ENCODE measurements around the gene POMGNT2.
A peak's percentile ranks its signal among the peaks of the same experiment; 100 is the strongest.

POMGNT2 gene

GRCh38 chr3:43043071-43043766 is 62.7 kb downstream of the POMGNT2 start:
- no peak for DNase-seq

GRCh38 chr3:43041517-43041916 is 64.4 kb downstream of the POMGNT2 start:
- no peak for DNase-seq

- no peak for DNase-seq
Measured at GRCh38 chr3:43038010-43038409, 67.9 kb downstream of the POMGNT2 start.

DNA sequence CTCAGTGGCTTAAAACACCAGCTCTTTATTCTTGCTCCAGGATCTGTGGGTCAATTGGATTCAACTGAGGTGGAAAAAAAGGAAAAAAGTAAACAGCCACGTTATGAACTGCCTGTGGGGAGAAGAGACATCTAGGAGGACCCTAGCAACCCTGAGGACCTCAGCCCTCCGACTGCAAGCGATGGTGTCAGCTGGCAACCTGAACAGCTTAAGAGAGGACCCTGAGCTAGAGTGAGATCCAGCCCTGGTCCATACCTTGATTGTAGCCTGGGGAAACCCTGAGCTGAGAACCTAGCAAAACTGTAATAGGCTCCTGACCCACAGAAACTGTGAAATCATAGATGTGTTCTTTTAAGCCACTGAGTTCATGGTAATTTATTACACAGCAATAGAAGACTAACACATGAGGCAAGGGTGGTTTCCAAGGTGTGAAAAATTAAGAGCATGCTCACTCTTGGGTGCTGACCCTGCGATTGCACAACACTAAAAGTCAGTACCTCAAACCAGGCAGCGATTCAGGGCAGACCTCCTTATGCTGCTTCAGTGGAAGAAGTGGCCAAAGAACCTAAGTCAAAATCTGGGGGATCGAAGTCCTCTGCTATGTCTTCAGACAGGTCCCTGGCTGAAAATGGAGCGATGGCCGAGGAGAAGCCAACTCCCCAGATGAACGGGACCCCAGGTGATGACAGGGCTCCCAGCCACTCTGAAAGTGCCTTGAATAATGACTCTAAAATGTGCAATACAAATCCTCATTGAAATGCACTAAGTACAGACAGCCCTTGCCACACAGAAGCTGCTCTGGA is 69.1 kb downstream of the POMGNT2 start:
- peak; percentile 35 for DNase-seq

GRCh38 chr3:43035801-43036365 is 70.0 kb downstream of the POMGNT2 start:
- DNase-seq, result no peak

DNA sequence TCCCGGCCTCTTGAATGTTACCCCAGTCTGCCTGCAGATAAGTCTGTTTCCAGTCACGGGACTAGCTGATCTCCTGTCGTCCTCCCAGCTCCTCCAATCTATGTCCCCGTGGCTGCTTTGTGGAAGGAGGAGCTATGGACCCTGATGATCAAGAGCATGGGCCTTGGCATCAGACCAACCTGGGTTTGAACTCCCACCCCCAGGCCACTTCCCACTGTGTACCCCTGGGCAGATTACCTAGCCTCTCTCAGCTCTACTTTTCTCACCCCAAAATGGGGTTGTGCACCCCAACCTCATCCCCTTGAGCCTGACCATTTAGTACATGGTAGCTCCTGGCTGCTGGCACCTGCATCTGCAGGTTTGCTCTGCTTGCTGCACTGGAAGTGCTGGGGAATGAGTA is 71.0 kb downstream of the POMGNT2 start:
- DNase-seq, result no peak

GRCh38 chr3:43034200-43034599 is 71.7 kb downstream of the POMGNT2 start:
- no peak for DNase-seq

DNA sequence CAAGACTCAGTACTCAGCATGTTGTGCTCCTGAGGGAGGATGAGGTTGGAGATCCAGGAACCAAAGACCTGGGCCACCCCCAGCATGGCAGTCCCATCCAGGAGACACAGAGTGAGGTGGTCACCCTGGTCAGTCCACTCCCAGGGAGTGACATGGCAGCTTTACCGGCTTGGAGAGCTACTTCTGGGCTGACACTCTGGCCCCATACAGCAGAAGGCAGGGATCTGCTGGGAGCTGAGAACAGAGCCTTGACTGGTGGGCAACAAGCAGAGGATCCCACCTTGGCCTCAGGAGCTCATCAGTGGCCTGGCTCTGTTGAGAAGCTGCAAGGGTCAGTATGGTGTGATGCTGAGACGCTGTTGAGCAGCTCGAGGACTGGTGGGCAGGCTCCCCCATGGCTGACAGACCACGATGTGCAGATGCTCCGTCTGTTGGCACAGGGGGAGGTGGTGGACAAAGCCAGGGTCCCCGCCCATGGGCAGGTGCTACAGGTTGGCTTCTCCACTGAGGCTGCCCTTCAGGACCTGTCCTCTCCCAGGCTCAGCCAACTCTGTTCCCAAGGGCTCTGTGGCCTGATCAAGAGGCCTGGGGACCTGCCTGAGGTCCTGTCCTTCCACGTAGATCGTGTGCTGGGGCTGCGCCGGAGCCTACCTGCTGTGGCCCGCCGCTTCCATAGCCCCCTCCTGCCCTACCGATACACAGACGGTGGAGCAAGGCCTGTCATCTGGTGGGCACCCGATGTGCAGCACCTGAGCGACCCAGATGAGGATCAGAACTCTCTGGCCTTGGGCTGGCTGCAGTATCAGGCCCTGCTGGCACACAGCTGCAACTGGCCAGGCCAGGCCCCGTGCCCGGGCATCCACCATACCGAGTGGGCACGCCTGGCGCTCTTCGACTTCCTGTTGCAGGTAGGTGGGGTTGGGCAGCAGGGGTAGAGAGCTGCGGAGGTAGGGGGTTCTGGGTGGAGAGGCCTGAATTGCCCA is 72.9 kb downstream of the POMGNT2 start:
- no peak for DNase-seq

DNA sequence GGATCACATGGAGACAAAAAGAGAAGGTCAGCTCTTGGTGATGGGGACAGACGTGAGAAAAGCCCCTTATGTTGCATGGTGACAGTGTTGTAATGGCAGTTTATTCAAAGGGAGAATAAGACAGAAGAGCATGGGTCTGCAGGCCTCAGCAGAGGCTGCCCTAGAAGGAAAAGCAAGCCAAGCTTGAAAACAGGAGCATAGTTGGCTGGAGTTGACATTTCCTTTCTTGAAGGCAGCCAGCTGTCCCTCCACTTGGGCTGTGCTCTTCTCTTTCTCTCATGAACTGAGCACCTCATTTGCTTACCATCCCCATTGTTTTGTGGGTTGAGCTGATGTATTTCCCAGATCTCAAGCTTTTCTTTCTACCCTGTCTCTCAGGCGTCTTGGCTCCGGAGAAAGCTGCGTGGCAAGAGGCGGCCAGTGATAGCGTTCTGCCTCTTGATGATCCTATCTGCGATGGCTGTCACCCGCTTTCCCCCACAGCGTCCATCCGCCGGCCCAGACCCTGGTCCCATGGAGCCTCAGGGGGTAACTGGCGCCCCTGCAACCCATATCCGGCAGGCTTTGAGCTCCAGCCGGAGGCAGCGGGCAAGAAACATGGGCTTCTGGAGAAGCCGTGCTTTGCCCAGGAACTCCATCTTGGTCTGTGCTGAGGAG is 73.9 kb downstream of the POMGNT2 start:
- no peak for DNase-seq

GRCh38 chr3:43031485-43031884 is 74.4 kb downstream of the POMGNT2 start:
- no peak for DNase-seq

DNA sequence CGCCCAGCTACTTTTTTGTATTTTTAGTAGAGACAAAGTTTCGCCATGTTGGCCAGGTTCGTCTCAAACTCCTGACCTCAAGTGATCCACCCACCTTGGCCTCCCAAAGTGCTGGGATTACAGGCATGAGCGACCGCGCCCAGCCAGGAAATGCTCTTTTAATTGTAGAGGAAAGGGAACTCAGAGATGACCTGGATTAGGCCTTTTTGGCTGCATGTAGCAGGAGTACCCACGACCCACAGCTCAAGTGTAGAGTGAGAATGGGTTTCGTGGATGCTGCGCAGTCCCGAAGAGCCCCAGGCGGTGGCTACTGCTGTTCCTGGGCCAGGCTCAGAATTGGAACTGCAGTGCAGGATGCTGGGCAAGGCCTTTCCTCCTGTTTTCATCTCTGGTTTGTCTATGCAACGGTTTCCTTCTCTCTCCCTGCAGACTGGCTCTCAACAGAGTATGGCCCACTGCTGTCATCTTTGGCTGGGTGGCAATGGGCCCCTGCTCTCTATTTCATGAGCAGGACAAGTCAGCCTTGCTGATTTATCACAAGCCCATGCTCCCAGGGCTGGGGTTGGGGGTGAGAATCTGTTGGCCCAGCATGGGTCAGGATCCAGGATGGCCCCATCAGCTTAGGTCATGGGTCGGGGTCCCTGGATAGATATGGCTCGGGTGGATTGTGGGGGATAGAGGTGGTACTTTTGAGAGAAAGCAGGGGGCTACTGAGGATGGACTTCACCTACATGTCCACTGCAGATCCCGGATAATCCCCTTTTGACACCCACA is 75.5 kb downstream of the POMGNT2 start:
- no peak for DNase-seq

Data from CD4-positive, alpha-beta T cell treated with Interleukin-21 for 1 hour (primary cell).